ENCODE measurements around the gene VSTM4. TPM values are rescaled to one million over a fixed set of nuclear protein-coding genes. Genes with fewer than 3 reads are reported as not detected.

VSTM4 gene
- total RNA-seq, 1 experiment from 2014 or later = not detected

DNA sequence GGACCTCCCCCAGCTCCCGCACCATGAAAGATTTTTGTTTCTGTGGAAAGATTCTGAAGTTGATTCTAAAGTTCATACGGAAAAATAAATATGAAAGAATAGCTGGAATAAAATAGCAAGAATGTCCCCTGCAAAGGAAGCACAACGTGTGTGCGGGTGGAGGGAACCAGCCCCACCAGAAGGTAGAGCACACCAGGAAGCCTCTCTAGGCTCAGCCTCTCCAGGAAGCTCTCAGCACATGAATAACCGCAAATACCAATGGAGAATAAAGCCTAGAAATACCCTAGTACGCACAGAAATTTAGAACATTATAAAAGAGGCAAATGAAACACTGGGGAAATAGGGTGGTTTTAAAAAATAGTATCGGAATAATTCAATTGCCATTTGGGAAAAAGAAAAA lies 43.1 kb upstream of the VSTM4 start:
- intact Hi-C loops (cut with micrococcal nuclease; ENCODE audit: unreplicated experiment) = no loop called here
- no peaks in the 10 kb centered on the region for H3K9me3 Mint-ChIP-seq (ENCODE audit: unreplicated experiment)
- no peaks in the 10 kb centered on the region for H3K36me3 ChIP-seq (ENCODE audit: control insufficient read depth, insufficient read depth, low read length)
- no peak for DNase-seq
- POLR2A ChIA-PET = no interaction called here
- TF ChIP-seq, protein P1, sequence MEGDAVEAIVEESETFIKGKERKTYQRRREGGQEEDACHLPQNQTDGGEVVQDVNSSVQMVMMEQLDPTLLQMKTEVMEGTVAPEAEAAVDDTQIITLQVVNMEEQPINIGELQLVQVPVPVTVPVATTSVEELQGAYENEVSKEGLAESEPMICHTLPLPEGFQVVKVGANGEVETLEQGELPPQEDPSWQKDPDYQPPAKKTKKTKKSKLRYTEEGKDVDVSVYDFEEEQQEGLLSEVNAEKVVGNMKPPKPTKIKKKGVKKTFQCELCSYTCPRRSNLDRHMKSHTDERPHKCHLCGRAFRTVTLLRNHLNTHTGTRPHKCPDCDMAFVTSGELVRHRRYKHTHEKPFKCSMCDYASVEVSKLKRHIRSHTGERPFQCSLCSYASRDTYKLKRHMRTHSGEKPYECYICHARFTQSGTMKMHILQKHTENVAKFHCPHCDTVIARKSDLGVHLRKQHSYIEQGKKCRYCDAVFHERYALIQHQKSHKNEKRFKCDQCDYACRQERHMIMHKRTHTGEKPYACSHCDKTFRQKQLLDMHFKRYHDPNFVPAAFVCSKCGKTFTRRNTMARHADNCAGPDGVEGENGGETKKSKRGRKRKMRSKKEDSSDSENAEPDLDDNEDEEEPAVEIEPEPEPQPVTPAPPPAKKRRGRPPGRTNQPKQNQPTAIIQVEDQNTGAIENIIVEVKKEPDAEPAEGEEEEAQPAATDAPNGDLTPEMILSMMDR (IDR thresholded peaks at IDR 0.05; ENCODE audit: insufficient read depth in 1 of 2, low read depth in 1 of 2, low read length in 1 of 2, severe bottlenecking in 1 of 2, unreplicated experiment in 1 of 2) = no peak
- CTCF ChIA-PET = no interaction called here
- H3K27me3 Mint-ChIP-seq (ENCODE audit: insufficient read depth, unreplicated experiment) = peaks cover 33% of the 10 kb centered on the region
- no peaks in the 10 kb centered on the region for H3K9me3 ChIP-seq
- H3K4me3 ChIP-seq (ENCODE audit: low read depth, low read length) = no peak overlapping the region
- H3K4me1 ChIP-seq = no peaks in the 10 kb centered on the region
- H3K27ac Mint-ChIP-seq (ENCODE audit: unreplicated experiment) = no peak overlapping the region
- no peaks in the 10 kb centered on the region for H3K36me3 Mint-ChIP-seq (ENCODE audit: insufficient read depth, unreplicated experiment)
- no peaks in the 10 kb centered on the region for H3K4me1 Mint-ChIP-seq (ENCODE audit: low read depth, unreplicated experiment)
- no peak overlapping the region for H3K4me3 Mint-ChIP-seq (ENCODE audit: unreplicated experiment)
- no TSS peak for BruUV-seq (replicated peaks)
- no peaks in the 10 kb centered on the region; the same call in 1 of the 2 replicates for H3K27me3 ChIP-seq (replicated peaks; ENCODE audit: control insufficient read depth, insufficient read depth, low read length)

DNA sequence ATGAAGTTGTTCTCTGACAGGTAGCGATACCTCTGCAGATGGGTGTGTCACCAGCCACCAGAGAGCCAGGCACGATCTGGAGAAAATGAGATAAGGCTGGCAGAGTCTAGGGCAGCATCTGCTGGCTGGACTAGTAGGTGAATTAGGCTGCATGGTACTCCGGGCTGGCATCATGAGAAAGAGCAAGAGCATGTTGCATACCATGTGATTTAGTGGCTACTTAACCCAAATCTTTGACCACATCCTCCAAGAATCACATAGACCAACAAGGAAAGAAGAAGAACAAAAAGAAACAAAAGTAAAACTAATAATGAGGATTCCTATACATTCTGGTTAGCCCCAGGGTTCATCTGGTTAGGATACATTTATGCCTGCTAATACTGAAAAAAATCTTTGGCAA lies 41.9 kb upstream of the VSTM4 start:
- TF ChIP-seq, protein P1 (IDR thresholded peaks at IDR 0.05; ENCODE audit: insufficient read depth in 1 of 2, low read depth in 1 of 2, low read length in 1 of 2, severe bottlenecking in 1 of 2, unreplicated experiment in 1 of 2) = no peak
- H3K36me3 Mint-ChIP-seq (ENCODE audit: insufficient read depth, unreplicated experiment) = no peaks in the 10 kb centered on the region
- POLR2A ChIA-PET = no interaction called here
- H3K4me1 ChIP-seq = no peaks in the 10 kb centered on the region
- no TSS peak for BruUV-seq (replicated peaks)
- DNase-seq = no peak
- no peaks in the 10 kb centered on the region for H3K9me3 Mint-ChIP-seq (ENCODE audit: unreplicated experiment)
- H3K4me1 Mint-ChIP-seq (ENCODE audit: low read depth, unreplicated experiment) = no peaks in the 10 kb centered on the region
- intact Hi-C loops (cut with micrococcal nuclease; ENCODE audit: unreplicated experiment) = no loop called here
- no peak overlapping the region for H3K4me3 ChIP-seq (ENCODE audit: low read depth, low read length)
- CTCF ChIA-PET = no interaction called here
- H3K27me3 Mint-ChIP-seq (ENCODE audit: insufficient read depth, unreplicated experiment) = peaks cover 38% of the 10 kb centered on the region
- H3K27ac Mint-ChIP-seq (ENCODE audit: unreplicated experiment) = no peak overlapping the region
- no peak overlapping the region for H3K4me3 Mint-ChIP-seq (ENCODE audit: unreplicated experiment)
- no peaks in the 10 kb centered on the region; the same call in none of the 2 replicates for H3K27me3 ChIP-seq (replicated peaks; ENCODE audit: control insufficient read depth, insufficient read depth, low read length)
- H3K9me3 ChIP-seq = no peaks in the 10 kb centered on the region
- no peaks in the 10 kb centered on the region for H3K36me3 ChIP-seq (ENCODE audit: control insufficient read depth, insufficient read depth, low read length)

DNA sequence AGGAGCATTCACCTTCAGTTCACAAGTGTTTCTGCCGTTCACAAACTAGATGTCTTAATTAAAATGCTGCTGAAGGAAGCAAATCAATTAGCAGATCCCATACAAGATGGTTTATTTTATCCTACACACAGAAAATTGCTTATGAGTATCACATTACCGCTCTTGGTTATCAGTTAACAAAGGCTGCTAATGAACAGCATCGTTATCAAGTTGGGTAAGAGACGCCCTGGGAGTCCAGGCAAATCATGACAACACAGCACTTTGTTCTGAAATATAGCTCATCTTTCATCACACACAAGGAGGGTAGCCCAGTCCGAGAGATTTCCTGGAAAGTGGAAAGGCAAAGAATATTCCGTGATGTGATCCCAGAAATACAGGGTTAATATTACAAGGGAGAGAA lies 39.3 kb upstream of the VSTM4 start:
- H3K4me3 ChIP-seq (ENCODE audit: low read depth, low read length) = no peak overlapping the region
- H3K4me1 ChIP-seq = no peaks in the 10 kb centered on the region
- no peak overlapping the region for H3K4me3 Mint-ChIP-seq (ENCODE audit: unreplicated experiment)
- no peaks in the 10 kb centered on the region; the same call in none of the 2 replicates for H3K27me3 ChIP-seq (replicated peaks; ENCODE audit: control insufficient read depth, insufficient read depth, low read length)
- BruUV-seq (replicated peaks) = no TSS peak
- ChIA-PET POLR2A (no interaction called here), CTCF (interaction anchor here (0.9 kb wide), 1 partner anchor 10 kb away, joined by 3 read pairs; no protein-coding TSS in a partner anchor)
- H3K36me3 Mint-ChIP-seq (ENCODE audit: insufficient read depth, unreplicated experiment) = no peaks in the 10 kb centered on the region
- H3K36me3 ChIP-seq (ENCODE audit: control insufficient read depth, insufficient read depth, low read length) = no peaks in the 10 kb centered on the region
- H3K9me3 Mint-ChIP-seq (ENCODE audit: unreplicated experiment) = no peaks in the 10 kb centered on the region
- intact Hi-C loops (cut with micrococcal nuclease; ENCODE audit: unreplicated experiment) = no loop called here
- TF ChIP-seq, protein P1 (IDR thresholded peaks at IDR 0.05; ENCODE audit: insufficient read depth in 1 of 2, low read depth in 1 of 2, low read length in 1 of 2, severe bottlenecking in 1 of 2, unreplicated experiment in 1 of 2) = no peak
- no peaks in the 10 kb centered on the region for H3K9me3 ChIP-seq
- H3K27ac Mint-ChIP-seq (ENCODE audit: unreplicated experiment) = no peak overlapping the region
- DNase-seq = no peak
- H3K4me1 Mint-ChIP-seq (ENCODE audit: low read depth, unreplicated experiment) = no peaks in the 10 kb centered on the region
- H3K27me3 Mint-ChIP-seq (ENCODE audit: insufficient read depth, unreplicated experiment) = peaks cover 44% of the 10 kb centered on the region
